Duodenal mucosa (tissue), 2 donors: ENCODE results near the gene WDFY2.

Experiments
- H3K27ac ChIP-seq: one replicate; pipeline ENCODE4 v1.7.0; 2013; ENCODE audit warnings: low read depth, low read length
- H3K27me3 ChIP-seq, 2 donors: one replicate each; pipeline ENCODE4 v1.7.0; 2013; ENCODE audit warnings: low read length in 2 of 2, control low read depth in 1 of 2; ENCODE audit not compliant: insufficient read depth in 2 of 2, control insufficient read depth in 1 of 2
- H3K36me3 ChIP-seq, 2 donors: one replicate each; pipeline ENCODE4 v1.7.0; 2013; ENCODE audit warnings: low read length in 2 of 2, control low read depth in 1 of 2; ENCODE audit not compliant: insufficient read depth in 2 of 2, control insufficient read depth in 1 of 2
- H3K4me1 ChIP-seq, 2 donors: one replicate each; pipeline ENCODE4 v1.7.0; 2013; ENCODE audit warnings: low read length in 2 of 2, control low read depth in 1 of 2; ENCODE audit not compliant: insufficient read depth in 2 of 2, control insufficient read depth in 1 of 2
- H3K4me3 ChIP-seq, 2 donors: one replicate each; pipeline ENCODE4 v1.7.0; 2013; ENCODE audit warnings: low read length in 2 of 2, low read depth in 1 of 2
- H3K9ac ChIP-seq, 2 donors: one replicate each; pipeline ENCODE4 v1.7.0; 2013; ENCODE audit warnings: low read length in 2 of 2, low read depth in 1 of 2
- H3K9me3 ChIP-seq, 2 donors: one replicate each; pipeline ENCODE4 v1.7.0; 2013; ENCODE audit warnings: low read length in 2 of 2, control low read depth in 1 of 2; ENCODE audit not compliant: control insufficient read depth in 1 of 2

Gene WDFY2

GRCh38 chr13:51600703-51601102 is 16.4 kb downstream of the WDFY2 start:
- H3K4me1 ChIP-seq: peaks cover 9 to 22% of the 10 kb centered on the region in 2 donors
- H3K27me3 ChIP-seq: no peaks in the 10 kb centered on the region
- no peak overlapping the region for H3K9ac ChIP-seq
- no peak overlapping the region for H3K4me3 ChIP-seq
- no peaks in the 10 kb centered on the region for H3K36me3 ChIP-seq
- H3K9me3 ChIP-seq: no peaks in the 10 kb centered on the region
- H3K27ac ChIP-seq: no peak overlapping the region

- no peaks in the 10 kb centered on the region for H3K27me3 ChIP-seq
- H3K9ac ChIP-seq: no peak overlapping the region
- no peak overlapping the region for H3K27ac ChIP-seq
- no peaks in the 10 kb centered on the region for H3K9me3 ChIP-seq
- H3K4me3 ChIP-seq: peak overlapping the region in 1 of 2 donors; percentile 7
- no peaks in the 10 kb centered on the region for H3K36me3 ChIP-seq
- H3K4me1 ChIP-seq: peaks cover 9 to 22% of the 10 kb centered on the region in 2 donors
Measured at GRCh38 chr13:51601601-51602565, 17.6 kb downstream of the WDFY2 start.

- Histone ChIP-seq H3K4me3 (no peak overlapping the region), H3K4me1 (peaks cover 9 to 22% of the 10 kb centered on the region in 2 donors)
Measured at GRCh38 chr13:51603716-51604115, 19.5 kb downstream of the WDFY2 start.

GRCh38 chr13:51605698-51606097 is 21.4 kb downstream of the WDFY2 start:
- no peaks in the 10 kb centered on the region for H3K27me3 ChIP-seq
- H3K9me3 ChIP-seq: no peaks in the 10 kb centered on the region
- no peak overlapping the region for H3K4me3 ChIP-seq
- no peaks in the 10 kb centered on the region for H3K36me3 ChIP-seq
- H3K27ac ChIP-seq: no peak overlapping the region
- H3K9ac ChIP-seq: no peak overlapping the region
- peaks cover 4 to 14% of the 10 kb centered on the region in 2 donors for H3K4me1 ChIP-seq

More at GRCh38 chr13:51603716-51604115, 19.5 kb downstream of the WDFY2 start:
- H3K36me3 ChIP-seq: no peaks in the 10 kb centered on the region
- H3K9ac ChIP-seq: no peak overlapping the region
- no peaks in the 10 kb centered on the region for H3K27me3 ChIP-seq
- no peak overlapping the region for H3K27ac ChIP-seq
- no peaks in the 10 kb centered on the region for H3K9me3 ChIP-seq

- peaks cover 0 to 6% of the 10 kb centered on the region in 2 donors for H3K4me1 ChIP-seq
- H3K27me3 ChIP-seq: no peaks in the 10 kb centered on the region
- H3K9me3 ChIP-seq: no peaks in the 10 kb centered on the region
- H3K4me3 ChIP-seq: no peak overlapping the region
- H3K36me3 ChIP-seq: no peaks in the 10 kb centered on the region
- H3K9ac ChIP-seq: no peak overlapping the region
- H3K27ac ChIP-seq: no peak overlapping the region
Measured at GRCh38 chr13:51607165-51607564, 22.9 kb downstream of the WDFY2 start.

GRCh38 chr13:51608857-51609406 is 24.7 kb downstream of the WDFY2 start:
- no peaks in the 10 kb centered on the region for H3K36me3 ChIP-seq
- no peak overlapping the region for H3K27ac ChIP-seq
- no peaks in the 10 kb centered on the region for H3K27me3 ChIP-seq
- H3K4me3 ChIP-seq: no peak overlapping the region
- H3K9ac ChIP-seq: no peak overlapping the region
- no peaks in the 10 kb centered on the region for H3K4me1 ChIP-seq
- H3K9me3 ChIP-seq: no peaks in the 10 kb centered on the region

GRCh38 chr13:51612867-51613266 is 28.6 kb downstream of the WDFY2 start:
- no peak overlapping the region for H3K27ac ChIP-seq
- H3K9ac ChIP-seq: no peak overlapping the region

GRCh38 chr13:51613535-51613934 is 29.3 kb downstream of the WDFY2 start:
- no peak overlapping the region for H3K27ac ChIP-seq
- H3K27me3 ChIP-seq: no peaks in the 10 kb centered on the region
- no peaks in the 10 kb centered on the region for H3K9me3 ChIP-seq
- H3K36me3 ChIP-seq: no peaks in the 10 kb centered on the region
- H3K4me3 ChIP-seq: no peak overlapping the region
- H3K4me1 ChIP-seq: peaks cover 0 to 4% of the 10 kb centered on the region in 2 donors
- H3K9ac ChIP-seq: no peak overlapping the region

More at GRCh38 chr13:51612867-51613266, 28.6 kb downstream of the WDFY2 start:
- H3K27me3 ChIP-seq: no peaks in the 10 kb centered on the region
- no peaks in the 10 kb centered on the region for H3K36me3 ChIP-seq
- H3K4me3 ChIP-seq: no peak overlapping the region
- no peaks in the 10 kb centered on the region for H3K9me3 ChIP-seq
- peaks cover 0 to 4% of the 10 kb centered on the region in 2 donors for H3K4me1 ChIP-seq

- Histone ChIP-seq H3K9me3 (no peaks in the 10 kb centered on the region), H3K9ac (no peak overlapping the region), H3K27ac (no peak overlapping the region), H3K27me3 (no peaks in the 10 kb centered on the region), H3K36me3 (no peaks in the 10 kb centered on the region), H3K4me1 (peaks cover 0 to 4% of the 10 kb centered on the region in 2 donors), H3K4me3 (peak overlapping the region; percentile 13 to 40)
Measured at GRCh38 chr13:51614350-51614786, 30.1 kb downstream of the WDFY2 start.

- Histone ChIP-seq H3K9ac (no peak overlapping the region), H3K9me3 (no peaks in the 10 kb centered on the region), H3K27ac (no peak overlapping the region), H3K4me1 (peaks cover 0 to 4% of the 10 kb centered on the region in 2 donors), H3K27me3 (no peaks in the 10 kb centered on the region), H3K4me3 (no peak overlapping the region), H3K36me3 (no peaks in the 10 kb centered on the region)
Measured at GRCh38 chr13:51618626-51619025, 34.4 kb downstream of the WDFY2 start.
